ENCODE measurements around the gene MYBPC1. TPM values are rescaled to one million over a fixed set of nuclear protein-coding genes. Genes with fewer than 3 reads are reported as not detected.

Gene MYBPC1
- total and polyA plus RNA-seq, 9 of the 15 experiments (the other 6 are each of a cell fraction or from before 2014, with no cell fraction given): not detected

GRCh38 chr12:101697930-101698799, 103.4 kb downstream of the MYBPC1 start (continued):
- TF ChIP-seq ZNF318 (IDR thresholded peaks at IDR 0.05; ENCODE audit: borderline replicate concordance in 1 of 2, low read depth in 1 of 2) (no peak), GMEB1 (CRISPR knock-in tag; IDR thresholded peaks at IDR 0.05) (no peak), BMI1 (IDR thresholded peaks at IDR 0.05; ENCODE audit: low read length) (no peak), NRF1 (conservative IDR thresholded peaks at IDR 0.05 in 1 of 2, IDR thresholded peaks at IDR 0.05 in 1 of 2) (peak; percentile 39 to 57; a peak in 2 of 4 replicates), ID3 (CRISPR knock-in tag; IDR thresholded peaks at IDR 0.05) (no peak), ID3 (tag; IDR thresholded peaks at IDR 0.05) (no peak), RBM22 (IDR thresholded peaks at IDR 0.05; ENCODE audit: low read depth, low read length, poor library complexity, severe bottlenecking) (peak; percentile 56), EP400 (IDR thresholded peaks at IDR 0.05) (peak; percentile 45; the same call in 1 of the 2 replicates), XRCC5 (IDR thresholded peaks at IDR 0.05; ENCODE audit: low read depth, low read length) (no peak), ZKSCAN1 (IDR thresholded peaks at IDR 0.05; ENCODE audit: low read depth, low read length) (no peak), TAF15 (IDR thresholded peaks at IDR 0.05; ENCODE audit: low read depth, low read length) (no peak), HINFP (tag; conservative IDR thresholded peaks at IDR 0.05; ENCODE audit: low read depth) (no peak), TAL1 (IDR thresholded peaks at IDR 0.05) (no peak), PHB (CRISPR knock-in tag; IDR thresholded peaks at IDR 0.05) (no peak), CHCHD3 (CRISPR knock-in tag; IDR thresholded peaks at IDR 0.05) (no peak)

Measured in K562 (cell line).